GM12878 (cell line): Measurements from ENCODE around the gene HM13. TPM values are rescaled to one million over a fixed set of nuclear protein-coding genes. Genes with fewer than 3 reads are reported as not detected.

Experiments
- ATAC-seq: fragments of 200-7000 bp; cut with Tn5 transposase; 3 replicates; pipeline ENCODE4 v1.9.1; 2020; ENCODE audit warnings: mild to moderate bottlenecking, moderate library complexity
- BruUV-seq: library from RNA; stranded (reverse); fragments of 400-500 nt; replicated peaks from 2 replicates; lab custom pipeline; 2021; lab: Mats Ljungman, UMichigan
- CTCF ChIA-PET: fragments of 300-600 bp; sonication (Branson Sonifier 250); formaldehyde crosslinking; extraction: SDS; loops from one replicate; lab custom pipeline; 2021; ENCODE audit warnings: inconsistent platforms; lab: Yijun Ruan, JAX
- POLR2A ChIA-PET: fragments of 350-600 bp; formaldehyde crosslinking; extraction: SDS; loops from one replicate; lab custom pipeline; 2021; ENCODE audit warnings: inconsistent platforms; lab: Charles Lee
- RAD21 ChIA-PET: fragments of 300-600 bp; sonication (Branson Sonifier 250); formaldehyde crosslinking; loops from one replicate; lab custom pipeline; 2023; ENCODE audit warnings: antibody characterized with exemption; ENCODE audit not compliant: unreplicated experiment; lab: Charles Lee
- SMC1A ChIA-PET: fragments of 300-600 bp; sonication (Branson Sonifier 250); formaldehyde crosslinking; loops from one replicate; lab custom pipeline; 2023; ENCODE audit not compliant: unreplicated experiment, uncharacterized antibody; lab: Charles Lee
- DNase-seq: peaks from one replicate; pipeline ENCODE4 v3.0.0-alpha.2; 2011; ENCODE audit warnings: low read depth, low spot score
- FAIRE-seq: peaks from 3 replicates; lab custom pipeline; 2011; peaks lifted over from hg19 to GRCh38; lab: Jason Lieb, UNC
- H2AFZ ChIP-seq: 2 replicates; pipeline ENCODE4 v1.6.0; 2011; ENCODE audit warnings: low read depth, low read length, control low read depth; ENCODE audit not compliant: control insufficient read depth
- H3K27ac ChIP-seq: 2 replicates; pipeline ENCODE4 v1.5.1; 2011; ENCODE audit warnings: control low read depth; ENCODE audit not compliant: control insufficient read depth, insufficient read depth
- H3K27me3 ChIP-seq, 2 experiments: replicated peaks in 1 of 2; 2 replicates each; pipeline versions ENCODE4 v1.6.0 to v1.6.1; 2011; ENCODE audit warnings: low read length in 1 of 2; ENCODE audit not compliant: control insufficient read depth in 2 of 2, insufficient read depth in 2 of 2
- H3K36me3 ChIP-seq, 2 experiments: 2 replicates each; pipeline ENCODE4 v1.5.1; 2011; ENCODE audit warnings: low read length in 1 of 2; ENCODE audit not compliant: control insufficient read depth in 2 of 2, insufficient read depth in 2 of 2
- H3K4me1 ChIP-seq: 2 replicates; pipeline ENCODE4 v1.6.1; 2011; ENCODE audit warnings: mild to moderate bottlenecking, low read length, moderate library complexity, mixed read lengths; ENCODE audit not compliant: control insufficient read depth, insufficient read depth
- H3K4me2 ChIP-seq: 2 replicates; pipeline ENCODE4 v1.6.0; 2011; ENCODE audit warnings: control low read depth; ENCODE audit not compliant: control insufficient read depth, insufficient read depth
- H3K4me3 ChIP-seq: fragments of 200-600 bp; sonication (generic); 2 replicates; pipeline ENCODE4 v1.5.1; 2016
- H3K79me2 ChIP-seq: 2 replicates; pipeline ENCODE4 v1.6.0; 2011; ENCODE audit warnings: low read length; ENCODE audit not compliant: control insufficient read depth, insufficient read depth
- H3K9ac ChIP-seq: 2 replicates; pipeline ENCODE4 v1.8.0; 2011; ENCODE audit warnings: low read length, control low read depth, mixed read lengths; ENCODE audit not compliant: control insufficient read depth, insufficient read depth
- H3K9me3 ChIP-seq: replicated peaks from 3 replicates; pipeline ENCODE4 v1.5.1; 2011; ENCODE audit warnings: mild to moderate bottlenecking, low read length; ENCODE audit not compliant: control insufficient read depth, insufficient read depth
- H4K20me1 ChIP-seq: 2 replicates; pipeline ENCODE4 v1.6.0; 2011; ENCODE audit not compliant: control insufficient read depth, insufficient read depth
- BRCA1 ChIP-seq: IDR thresholded peaks from 2 replicates; pipeline ENCODE4 v1.6.1; 2011; ENCODE audit warnings: low read depth, low read length, improper control_type of control experiment
- CHD2 ChIP-seq: IDR thresholded peaks from 2 replicates; pipeline ENCODE4 v1.6.1; 2011; ENCODE audit warnings: low read depth, low read length, improper control_type of control experiment, borderline replicate concordance
- CREB1 ChIP-seq: IDR thresholded peaks from 2 replicates; pipeline ENCODE4 v1.6.1; 2012; ENCODE audit warnings: low read depth, mild to moderate bottlenecking, inconsistent platforms
- NR2C1 ChIP-seq: fragments of 450-650 bp; IDR thresholded peaks from 2 replicates; pipeline ENCODE4 v1.6.1; 2017; ENCODE audit warnings: antibody characterized with exemption, mild to moderate bottlenecking, moderate library complexity
- PML ChIP-seq: IDR thresholded peaks from 2 replicates; pipeline ENCODE4 v1.6.1; 2012; ENCODE audit warnings: low read length, inconsistent platforms
- POLR2AphosphoS5 ChIP-seq: IDR thresholded peaks from 2 replicates; pipeline ENCODE4 v1.6.1; 2011; ENCODE audit warnings: mild to moderate bottlenecking, low read length, inconsistent platforms
- RELA ChIP-seq: fragments of 450-650 bp; IDR thresholded peaks from 2 replicates; pipeline ENCODE4 v1.8.0; 2014; ENCODE audit warnings: borderline replicate concordance; ENCODE audit not compliant: partially characterized antibody
- SMAD5 ChIP-seq: IDR thresholded peaks from 2 replicates; pipeline ENCODE4 v1.6.1; 2016; ENCODE audit warnings: antibody characterized with exemption, low read depth
- TCF3 ChIP-seq: IDR thresholded peaks from 2 replicates; pipeline ENCODE4 v1.6.1; 2012; ENCODE audit warnings: low read depth, mild to moderate bottlenecking, low read length, borderline replicate concordance; ENCODE audit not compliant: insufficient read depth
- WGBS: methylation state at CpG from one replicate; pipeline ENCODE4 v1.1.6; 2016; ENCODE audit warnings: low lambda C conversion rate; ENCODE audit not compliant: insufficient replicate concordance, insufficient coverage; ENCODE audit errors: missing lambda C conversion rate; 5-methylcytosine and 5-hydroxymethylcytosine counted together
- in situ Hi-C: fragments of 300-500 bp; cut with MboI; formaldehyde crosslinking; loops from 9 replicates; pipeline ENCODE4 v1.14.3; 2018; ENCODE audit warnings: mixed read lengths
- intact Hi-C: fragments of 100-400 bp; cut with micrococcal nuclease; formaldehyde crosslinking; loops from one replicate; pipeline ENCODE4 v1.14.2; 2022; ENCODE audit not compliant: unreplicated experiment
- polyA plus RNA-seq, 11 experiments: library from polyadenylated mRNA; depleted of rRNA in 4 of 11; unstranded in 6 of 11; stranded (reverse) in 5 of 11; fragments of >200 nt; fragmentation: Nextera tagmentation in 4 of 11; fragmentation: Illumina TruSeq in 1 of 11; extraction: Ambion mirVana in 4 of 11; extraction: Trizol in 1 of 11; gene quantifications; 1 replicate in 1 of 11; 2 replicates in 10 of 11; pipeline versions ENCODE4 v1.2.1 to v1.2.3, GENCODE V29; 2011 to 2016; ENCODE audit warnings: inconsistent platforms in 2 of 11, missing spikeins in 2 of 11, low read depth in 1 of 11
- total RNA-seq, 4 experiments: library from RNA; depleted of rRNA in 3 of 4; stranded (reverse); fragments of >200 nt in 3 of 4; fragmentation: Illumina TruSeq in 1 of 4; extraction: Trizol in 1 of 4; gene quantifications; 2 replicates each; pipeline versions ENCODE4 v1.2.1 to v1.2.3, GENCODE V29; 2013 to 2021

HM13 gene
- total and polyA plus RNA-seq, 10 of the 15 experiments (the other 5 are each of a cell fraction or from before 2014, with no cell fraction given), result 4.8 to 185 (median 81.7) TPM

GRCh38 chr20:31496761-31497295 lies 17.4 kb upstream of the HM13 start:
- no peak overlapping the region for H3K4me3 ChIP-seq
- no peak for DNase-seq
- no peaks in the 10 kb centered on the region for H3K36me3 ChIP-seq
- H2AFZ ChIP-seq, result no peak overlapping the region
- no peak for ATAC-seq
- H4K20me1 ChIP-seq, result no peaks in the 10 kb centered on the region
- FAIRE-seq, result no peak
- RAD21 ChIA-PET, result no interaction called here
- no peak overlapping the region for H3K9ac ChIP-seq
- H3K4me1 ChIP-seq, result no peaks in the 10 kb centered on the region
- TF ChIP-seq POLR2AphosphoS5, result no peak
- TF ChIP-seq SMAD5, result no peak
- TF ChIP-seq CREB1, result no peak
- no peak for TF ChIP-seq CHD2
- TF ChIP-seq TCF3, result no peak
- no peak for TF ChIP-seq NR2C1
- TF ChIP-seq RELA, result no peak
- no peak for TF ChIP-seq BRCA1
- TF ChIP-seq PML, result no peak
- no peaks in the 10 kb centered on the region for H3K27me3 ChIP-seq
- no peaks in the 10 kb centered on the region for H3K79me2 ChIP-seq
- no peak overlapping the region for H3K27ac ChIP-seq
- H3K9me3 ChIP-seq, result no peaks in the 10 kb centered on the region
- POLR2A ChIA-PET, result no interaction called here
- CTCF ChIA-PET, result interaction anchor here (1.0 kb wide), 1 partner anchor 24 kb away, joined by 3 read pairs; no protein-coding TSS in a partner anchor
- intact Hi-C loops (no loop called here), in situ Hi-C loops (no loop called here)
- SMC1A ChIA-PET, result no interaction called here
- 45% methylated on average over 15 of the region's 15 CpGs for WGBS
- BruUV-seq, result no TSS peak
- no peak overlapping the region for H3K4me2 ChIP-seq
